Lower lobe of right lung (tissue), 2 donors: ENCODE results near the gene FBXL16. TPM values are rescaled to one million over a fixed set of nuclear protein-coding genes. Genes with fewer than 3 reads are reported as not detected.

Source experiments
- ATAC-seq, 2 donors: fragments of 200-7000 bp; cut with Tn5 transposase; one replicate each; pipeline ENCODE4 v1.9.1; 2020 to 2022; ENCODE audit warnings: mild to moderate bottlenecking in 2 of 2, moderate library complexity in 2 of 2
- DNase-seq: peaks from one replicate; pipeline ENCODE4 v3.0.0-alpha.2; 2020
- H3K27ac ChIP-seq: fragments of 200-600 bp; one replicate; pipeline ENCODE4 v1.8.0; 2022
- H3K27me3 ChIP-seq: fragments of 200-600 bp; one replicate; pipeline ENCODE4 v1.8.0; 2022; ENCODE audit warnings: low read depth
- H3K36me3 ChIP-seq: fragments of 200-600 bp; one replicate; pipeline ENCODE4 v1.8.0; 2022; ENCODE audit warnings: mild to moderate bottlenecking
- H3K4me1 ChIP-seq: fragments of 200-600 bp; one replicate; pipeline ENCODE4 v1.8.0; 2022
- H3K4me3 ChIP-seq: fragments of 200-600 bp; one replicate; pipeline ENCODE4 v1.8.0; 2022; ENCODE audit warnings: mild to moderate bottlenecking
- H3K9me3 ChIP-seq: fragments of 200-600 bp; one replicate; pipeline ENCODE4 v1.8.0; 2022
- CTCF ChIP-seq: fragments of 200-600 bp; IDR thresholded peaks from one replicate; pipeline ENCODE4 v1.8.0; 2022; ENCODE audit warnings: antibody characterized with exemption, mild to moderate bottlenecking
- intact Hi-C: fragments of 100-400 bp; cut with DNase I; formaldehyde crosslinking; loops from one replicate; pipeline ENCODE4 v1.11.0; 2022
- total RNA-seq: library from RNA; stranded (reverse); fragmentation: NEBNext Ultra II Directional; extraction: Animal tissue kit (Norgen Biotek cat#: 25700); gene quantifications from one replicate; pipeline ENCODE4 v1.2.1, GENCODE V29; 2021
- donor health status: DM: no; HTN: yes; CAD: no; lungs with severe emphysema.

FBXL16 gene
- total RNA-seq, 1 donor from 2014 or later = 11.0 TPM

GRCh38 chr16:683396-684070, 22.1 kb downstream of the FBXL16 start:
- H3K36me3 ChIP-seq = peaks cover 36% of the 10 kb centered on the region
- no peak for ATAC-seq
- no peaks in the 10 kb centered on the region for H3K9me3 ChIP-seq
- TF ChIP-seq CTCF = no peak
- peak overlapping the region; percentile 89 for H3K27ac ChIP-seq
- peak overlapping the region; percentile 83 for H3K4me3 ChIP-seq
- peaks cover 57% of the 10 kb centered on the region for H3K4me1 ChIP-seq
- intact Hi-C loops = no loop called here
- H3K27me3 ChIP-seq = no peaks in the 10 kb centered on the region
- no peak for DNase-seq

- Histone ChIP-seq H3K4me1 (peaks cover 55% of the 10 kb centered on the region), H3K9me3 (no peaks in the 10 kb centered on the region), H3K27me3 (no peaks in the 10 kb centered on the region), H3K4me3 (no peak overlapping the region), H3K36me3 (peaks cover 36% of the 10 kb centered on the region), H3K27ac (no peak overlapping the region)
- DNase-seq = no peak
- no peak for ATAC-seq
- intact Hi-C loops = no loop called here
- TF ChIP-seq CTCF = no peak
These were observed 22.9 kb downstream of the FBXL16 start for GRCh38 chr16:682493-683395.

- Histone ChIP-seq H3K9me3 (no peaks in the 10 kb centered on the region), H3K27me3 (peaks cover 3% of the 10 kb centered on the region), H3K4me1 (peaks cover 55% of the 10 kb centered on the region), H3K27ac (no peak overlapping the region), H3K36me3 (peaks cover 30% of the 10 kb centered on the region), H3K4me3 (peak overlapping the region; percentile 71)
- TF ChIP-seq CTCF = no peak
- intact Hi-C loops = no loop called here
- DNase-seq (no peak), ATAC-seq (no peak)
These were observed 23.7 kb downstream of the FBXL16 start for GRCh38 chr16:681746-682427.

GRCh38 chr16:680967-681745, 24.4 kb downstream of the FBXL16 start:
- TF ChIP-seq CTCF = no peak
- Histone ChIP-seq H3K4me3 (peak overlapping the region; percentile 71), H3K27ac (peak overlapping the region; percentile 88), H3K27me3 (peaks cover 11% of the 10 kb centered on the region), H3K36me3 (peaks cover 23% of the 10 kb centered on the region), H3K9me3 (no peaks in the 10 kb centered on the region), H3K4me1 (peaks cover 55% of the 10 kb centered on the region)
- intact Hi-C loops = no loop called here
- DNase-seq = peak; percentile 68
- no peak for ATAC-seq

GRCh38 chr16:680625-680945, 25.0 kb downstream of the FBXL16 start:
- intact Hi-C loops = no loop called here
- no peak for ATAC-seq

More at GRCh38 chr16:680625-680945, 25.0 kb downstream of the FBXL16 start:
- Histone ChIP-seq H3K36me3 (peaks cover 20% of the 10 kb centered on the region), H3K4me3 (peak overlapping the region; percentile 71), H3K9me3 (no peaks in the 10 kb centered on the region), H3K27me3 (peaks cover 11% of the 10 kb centered on the region), H3K4me1 (peaks cover 50% of the 10 kb centered on the region), H3K27ac (peak overlapping the region; percentile 88)
- no peak for DNase-seq
- TF ChIP-seq CTCF = no peak
